Neutrophil (primary cell): ENCODE results near the gene ALOXE3.

ENCODE experiments used
- H3K27ac ChIP-seq: fragments of 200-600 bp; sonication (generic); 2 replicates; pipeline ENCODE4 v1.5.1; 2016; ENCODE audit warnings: mild to moderate bottlenecking, moderate library complexity
- H3K27me3 ChIP-seq: fragments of 200-600 bp; sonication (generic); 2 replicates; pipeline ENCODE4 v1.6.0; 2016; ENCODE audit warnings: mild to moderate bottlenecking
- H3K36me3 ChIP-seq: fragments of 200-600 bp; sonication (generic); 2 replicates; pipeline ENCODE4 v1.5.1; 2017
- H3K4me1 ChIP-seq, 2 experiments: fragments of 200-600 bp in 1 of 2; sonication (generic) in 1 of 2; 1 replicate in 1 of 2; 2 replicates in 1 of 2; pipeline versions ENCODE4 v1.5.1 to v1.6.1; 2013 to 2016; ENCODE audit warnings: low read depth in 1 of 2, low read length in 1 of 2, mild to moderate bottlenecking in 1 of 2, moderate library complexity in 1 of 2; ENCODE audit not compliant: control insufficient read depth in 1 of 2, insufficient read depth in 1 of 2
- H3K4me3 ChIP-seq, 2 experiments: fragments of 200-600 bp in 1 of 2; sonication (generic) in 1 of 2; 1 replicate in 1 of 2; 2 replicates in 1 of 2; pipeline ENCODE4 v1.5.1; 2013 to 2016; ENCODE audit warnings: low read depth in 1 of 2, low read length in 1 of 2, mild to moderate bottlenecking in 1 of 2, moderate library complexity in 1 of 2
- H3K9me3 ChIP-seq: fragments of 200-600 bp; sonication (generic); 2 replicates; pipeline ENCODE4 v1.5.1; 2016
- CTCF ChIP-seq: fragments of 200-600 bp; sonication (generic); IDR thresholded peaks from 2 replicates; pipeline ENCODE4 v1.5.1; 2016; ENCODE audit warnings: antibody characterized with exemption

Gene ALOXE3

GRCh38 chr17:8145811-8146210, 27.5 kb upstream of the ALOXE3 start:
- H3K27me3 ChIP-seq, result no peaks in the 10 kb centered on the region
- no peak for TF ChIP-seq CTCF
- peaks cover 4 to 5% of the 10 kb centered on the region in 2 experiments for H3K4me1 ChIP-seq
- no peaks in the 10 kb centered on the region for H3K9me3 ChIP-seq
- no peak overlapping the region for H3K27ac ChIP-seq
- H3K4me3 ChIP-seq, result no peak overlapping the region
- H3K36me3 ChIP-seq, result peaks cover 15% of the 10 kb centered on the region

GRCh38 chr17:8144401-8145231, 26.3 kb upstream of the ALOXE3 start:
- no peaks in the 10 kb centered on the region for H3K27me3 ChIP-seq
- peaks cover 10% of the 10 kb centered on the region for H3K36me3 ChIP-seq
- H3K27ac ChIP-seq, result no peak overlapping the region
- H3K9me3 ChIP-seq, result no peaks in the 10 kb centered on the region
- H3K4me1 ChIP-seq, result peaks cover 4 to 7% of the 10 kb centered on the region in 2 experiments
- H3K4me3 ChIP-seq, result no peak overlapping the region
- TF ChIP-seq CTCF, result no peak

- H3K4me3 ChIP-seq, result no peak overlapping the region
Observed at GRCh38 chr17:8143581-8144400, 25.5 kb upstream of the ALOXE3 start.

GRCh38 chr17:8142887-8143580, 24.7 kb upstream of the ALOXE3 start:
- Histone ChIP-seq H3K27me3 (peaks cover 4% of the 10 kb centered on the region), H3K36me3 (peaks cover 5% of the 10 kb centered on the region), H3K4me1 (peaks cover 20 to 22% of the 10 kb centered on the region in 2 experiments), H3K9me3 (no peaks in the 10 kb centered on the region), H3K27ac (no peak overlapping the region), H3K4me3 (no peak overlapping the region)
- no peak for TF ChIP-seq CTCF

More at GRCh38 chr17:8143581-8144400, 25.5 kb upstream of the ALOXE3 start:
- no peak for TF ChIP-seq CTCF
- no peak overlapping the region for H3K27ac ChIP-seq
- no peaks in the 10 kb centered on the region for H3K27me3 ChIP-seq
- H3K36me3 ChIP-seq, result peaks cover 5% of the 10 kb centered on the region
- H3K4me1 ChIP-seq, result peaks cover 13 to 15% of the 10 kb centered on the region in 2 experiments
- H3K9me3 ChIP-seq, result no peaks in the 10 kb centered on the region

GRCh38 chr17:8142158-8142886, 24.0 kb upstream of the ALOXE3 start:
- Histone ChIP-seq H3K9me3 (no peaks in the 10 kb centered on the region), H3K36me3 (peaks cover 2% of the 10 kb centered on the region), H3K27ac (no peak overlapping the region), H3K4me3 (no peak overlapping the region), H3K4me1 (peaks cover 25 to 29% of the 10 kb centered on the region in 2 experiments), H3K27me3 (peaks cover 11% of the 10 kb centered on the region)
- TF ChIP-seq CTCF, result no peak
